ENCODE measurements around the gene TMEM218.
"Not testable (repeated sequence)": the region's sequence is repeated elsewhere in the genome, so short reads cannot be mapped to it uniquely, and the experiment has no call there.

TMEM218 gene

DNA sequence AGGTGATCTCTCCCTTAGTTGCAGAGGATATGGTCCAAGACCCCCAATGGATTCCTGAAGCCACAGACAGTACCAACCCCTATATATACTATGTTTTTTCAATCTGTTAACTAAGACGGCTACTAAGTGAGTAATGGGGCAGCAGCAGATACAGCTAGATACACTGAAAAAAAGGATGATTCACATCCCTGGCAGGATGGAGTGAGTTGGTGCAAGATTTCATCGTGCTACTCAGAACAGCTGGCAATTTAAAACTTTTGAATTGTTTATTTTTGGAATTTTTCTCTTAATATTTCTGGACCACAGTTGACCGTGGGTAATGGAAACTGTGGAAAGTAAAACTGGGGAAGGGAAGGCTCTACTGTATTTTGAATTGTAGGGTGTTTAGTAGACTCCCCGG, 17.0 kb upstream of the TMEM218 start:
- peak; percentile 81 for DNase-seq

GRCh38 chr11:125124618-125124992, 13.2 kb upstream of the TMEM218 start:
- DNase-seq: no peak

- DNase-seq: peak; percentile 64
Measured at GRCh38 chr11:125123947-125124617, 12.7 kb upstream of the TMEM218 start.

GRCh38 chr11:125123194-125123946, 11.9 kb upstream of the TMEM218 start:
- no peak for DNase-seq

- DNase-seq: no peak
Measured at GRCh38 chr11:125117429-125117828, 6.0 kb upstream of the TMEM218 start.

DNA sequence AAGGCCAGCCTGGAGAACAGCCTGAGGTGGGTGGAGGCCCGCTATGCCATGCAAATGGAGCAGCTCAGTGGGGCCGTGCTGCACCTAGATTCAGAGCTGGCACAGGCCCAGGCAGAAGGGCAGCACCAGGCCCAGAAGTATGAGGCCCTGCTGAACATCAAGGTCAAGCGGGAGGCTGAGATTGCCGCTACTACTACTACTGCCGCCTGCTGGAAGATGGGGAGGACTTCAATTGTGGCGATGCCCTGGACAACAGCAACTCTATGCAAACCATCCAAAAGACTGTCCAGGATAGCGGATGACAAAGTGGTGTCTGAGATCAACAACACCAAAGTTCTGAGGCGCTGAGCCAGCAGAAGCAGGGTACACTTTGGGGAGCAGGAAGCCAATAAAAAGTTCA, 3.1 kb upstream of the TMEM218 start:
- DNase-seq: no peak

DNA sequence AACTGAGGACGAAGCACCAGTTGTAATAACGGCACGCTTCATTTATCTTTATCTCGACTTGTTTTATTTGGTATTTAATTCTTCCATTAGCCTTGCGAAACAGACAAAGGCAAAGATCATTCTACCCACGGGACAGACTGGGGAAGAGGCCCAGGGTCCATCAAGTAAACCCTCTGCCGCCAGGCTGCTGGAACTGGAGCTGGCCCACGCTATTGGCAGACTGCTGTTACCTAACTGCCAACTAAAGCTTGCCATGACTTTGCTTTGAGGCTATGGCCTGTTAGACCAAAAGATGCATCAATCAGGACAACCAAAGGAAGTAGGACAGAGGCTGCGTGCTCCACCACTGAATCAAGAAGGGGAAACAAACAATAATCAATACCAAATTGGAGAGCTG, 780 bp upstream of the TMEM218 start:
- DNase-seq: no peak

DNA sequence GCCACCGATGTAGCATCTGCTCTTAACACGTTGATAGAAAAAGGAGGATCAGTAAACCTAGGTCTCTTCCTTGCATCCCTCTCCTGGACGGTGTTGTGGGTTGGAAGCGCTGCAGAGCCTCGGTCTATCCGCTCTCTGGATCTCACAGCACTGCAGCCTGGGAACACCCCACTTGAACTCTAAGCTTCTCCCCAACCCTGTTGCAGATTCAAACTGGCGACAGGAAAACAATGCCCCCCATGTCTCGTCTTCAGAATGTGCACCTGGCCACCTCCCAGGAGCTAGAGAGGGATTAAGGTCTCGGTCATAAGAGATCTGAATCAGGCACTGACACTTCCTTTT, 454 bp downstream of the TMEM218 start:
- no peak for DNase-seq

- no peak for DNase-seq
Measured at GRCh38 chr11:125110506-125110905, 920 bp downstream of the TMEM218 start.

- no peak for DNase-seq
Measured at GRCh38 chr11:125108469-125108868, 3.0 kb downstream of the TMEM218 start.

DNA sequence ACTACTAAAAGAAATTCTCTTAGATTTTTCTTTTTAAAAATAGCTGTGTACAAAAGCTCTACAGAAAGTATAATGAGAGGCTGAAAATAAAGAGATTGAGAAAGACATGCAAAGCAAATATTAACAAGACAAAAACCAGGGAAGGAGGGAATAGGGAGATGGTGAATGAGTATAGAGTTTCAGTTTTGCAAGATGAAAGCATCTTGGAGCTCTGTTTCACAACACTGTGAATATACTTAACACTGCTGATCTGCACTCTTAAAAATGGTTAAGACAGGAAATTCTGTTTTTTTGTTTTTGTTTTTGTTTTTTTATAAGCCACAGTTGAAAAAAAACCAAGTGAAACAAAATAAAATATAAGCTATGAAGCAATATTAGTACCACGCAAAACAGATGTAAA, 5.5 kb downstream of the TMEM218 start:
- DNase-seq: no peak

DNA sequence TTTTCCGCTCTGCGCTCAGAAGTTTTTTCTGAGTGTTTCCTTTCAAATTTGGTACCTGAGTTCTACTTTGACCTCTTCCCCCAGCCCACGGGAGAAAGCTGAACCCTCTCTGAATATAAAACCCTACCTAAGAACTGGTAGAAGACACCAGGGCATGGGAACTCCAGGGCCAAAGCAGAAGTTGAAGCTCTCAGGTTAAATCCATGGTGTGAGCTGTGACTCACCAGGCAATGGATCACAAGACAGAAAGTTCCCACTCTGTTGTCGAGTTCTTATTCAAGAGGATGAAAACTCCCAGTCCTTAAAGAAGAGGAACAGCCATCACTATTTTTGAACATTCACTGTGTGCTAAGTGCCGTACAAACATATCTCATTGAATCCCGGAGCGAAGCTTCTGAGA, 8.9 kb downstream of the TMEM218 start:
- no peak for DNase-seq

GRCh38 chr11:125102025-125102424, 9.4 kb downstream of the TMEM218 start:
- no peak for DNase-seq

- DNase-seq: no peak
Measured at GRCh38 chr11:125101596-125101995, 9.8 kb downstream of the TMEM218 start.

DNA sequence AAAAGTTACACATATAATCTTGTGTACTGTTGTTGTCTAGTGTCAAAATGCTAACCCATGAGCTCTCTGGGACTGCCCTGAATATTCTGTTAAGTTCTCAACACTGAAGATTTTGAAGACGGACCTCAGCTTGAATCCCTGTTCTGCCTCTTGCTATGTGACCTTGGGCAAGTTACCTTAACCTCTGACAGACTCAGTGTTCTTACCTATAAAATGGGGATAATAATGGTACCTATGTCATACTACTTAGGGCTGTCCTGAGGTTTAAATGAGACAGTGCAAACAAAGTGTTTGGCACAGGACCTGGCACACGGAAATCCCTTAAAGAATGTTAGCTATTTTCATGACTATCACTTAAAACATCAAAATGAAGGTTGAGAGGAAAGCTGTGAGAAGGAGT, 11.3 kb downstream of the TMEM218 start:
- no peak for DNase-seq

DNA sequence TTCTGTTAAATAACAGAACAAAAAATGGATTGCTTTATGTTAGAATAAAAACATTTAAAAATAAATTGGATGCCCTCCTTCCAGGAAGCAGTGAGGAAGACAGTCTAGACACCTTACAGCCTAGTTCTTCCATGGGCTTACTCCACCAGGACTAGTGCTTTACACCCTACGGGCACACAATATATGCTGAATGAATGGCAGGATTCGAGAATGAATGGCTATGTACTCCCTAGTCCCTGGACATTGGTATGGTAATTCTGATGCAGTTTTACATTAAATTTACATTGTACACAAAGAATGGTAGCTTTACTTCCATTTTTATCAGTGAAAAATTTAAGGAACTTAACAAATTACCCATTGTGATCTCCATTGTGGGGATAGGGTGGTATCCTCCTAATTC, 16.7 kb downstream of the TMEM218 start:
- no peak for DNase-seq

GRCh38 chr11:125093502-125093901, 17.9 kb downstream of the TMEM218 start:
- no peak for DNase-seq

DNA sequence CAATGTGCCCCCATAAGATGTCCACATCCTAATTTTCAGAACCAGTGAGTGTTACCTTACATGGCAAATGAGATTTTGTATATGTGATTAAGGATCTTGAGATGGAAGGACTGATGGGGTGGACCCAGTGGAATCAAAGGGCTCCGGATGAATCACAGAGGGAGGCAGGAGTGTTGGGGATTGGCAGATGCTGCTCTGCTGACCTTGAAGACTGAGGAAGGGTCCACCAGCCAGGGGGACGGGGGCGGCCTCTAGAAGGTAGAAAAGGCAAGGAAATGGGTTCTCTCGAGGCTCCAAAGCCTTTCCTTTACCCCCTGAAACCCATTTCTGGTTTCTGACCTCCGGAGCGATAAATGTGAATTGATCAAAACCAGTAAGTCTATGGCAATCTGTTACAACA, 18.8 kb downstream of the TMEM218 start:
- DNase-seq: no peak

GRCh38 chr11:125091877-125092664, 19.4 kb downstream of the TMEM218 start:
- DNase-seq: no peak

DNA sequence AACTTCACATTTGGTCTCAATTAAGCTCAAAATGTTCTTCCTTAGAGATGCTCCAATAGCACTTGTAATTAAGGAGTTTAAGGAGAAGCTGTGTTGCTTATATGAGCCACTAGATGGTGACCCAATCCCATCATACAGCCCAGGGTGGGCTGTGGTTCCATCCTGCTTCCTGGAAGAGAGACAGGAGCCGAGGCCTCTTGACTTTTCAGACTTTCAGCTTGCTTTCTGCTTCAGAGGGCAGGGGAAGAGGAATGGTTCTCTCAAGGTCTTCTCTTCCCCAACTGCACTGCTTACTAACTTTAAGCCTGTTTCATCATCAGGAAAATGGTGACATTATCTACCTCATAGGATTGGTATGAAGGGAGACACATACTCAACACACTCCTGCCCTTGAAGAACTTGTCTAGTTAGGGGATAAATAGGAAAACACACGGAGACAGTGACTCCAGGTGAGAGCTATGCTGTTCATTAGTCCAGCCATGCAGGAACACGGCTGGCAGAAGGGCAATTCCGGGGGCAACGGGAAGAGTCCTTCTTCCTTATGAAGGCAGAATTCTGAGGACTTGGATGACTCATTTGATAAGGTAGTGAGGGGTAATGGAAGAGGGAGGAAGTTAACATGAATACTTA, 20.1 kb downstream of the TMEM218 start:
- peak; percentile 80 for DNase-seq

- DNase-seq: no peak
Measured at GRCh38 chr11:125090816-125091215, 20.6 kb downstream of the TMEM218 start.

- not testable (repeated sequence) for DNase-seq
Measured at GRCh38 chr11:125090151-125090550, 21.3 kb downstream of the TMEM218 start.

DNA sequence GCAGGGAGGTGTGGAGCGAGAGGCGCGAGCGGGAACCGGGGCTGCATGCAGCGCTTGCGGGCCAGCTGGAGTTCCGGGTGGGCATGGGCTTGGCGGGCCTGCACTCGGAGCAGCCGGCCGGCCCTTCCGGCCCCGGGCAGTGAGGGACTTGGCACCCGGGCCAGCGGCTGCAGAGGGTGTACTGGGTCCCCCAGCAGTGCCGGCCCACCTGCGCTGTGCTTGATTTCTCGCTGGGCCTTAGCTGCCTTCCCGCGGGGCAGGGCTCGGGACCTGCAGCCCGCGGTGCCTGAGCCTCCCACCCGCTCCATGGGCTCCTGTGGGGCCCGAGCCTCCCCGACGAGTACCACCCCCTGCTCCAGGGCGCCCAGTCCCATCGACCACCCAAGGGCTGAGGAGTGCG, 21.9 kb downstream of the TMEM218 start:
- DNase-seq: not testable (repeated sequence)
